OCI-LY7 (cell line): ENCODE results near the gene BACH2. TPM values are rescaled to one million over a fixed set of nuclear protein-coding genes. Genes with fewer than 3 reads are reported as not detected.

Experiments
- BruUV-seq: library from RNA; stranded (reverse); fragments of 400-500 nt; replicated peaks from 2 replicates; lab custom pipeline; 2021; lab: Mats Ljungman, UMichigan
- CTCF ChIA-PET: fragments of 300-600 bp; sonication (Branson Sonifier 250); formaldehyde crosslinking; loops from one replicate; lab custom pipeline; 2022; ENCODE audit warnings: antibody characterized with exemption; ENCODE audit not compliant: unreplicated experiment; lab: Charles Lee
- POLR2A ChIA-PET: fragments of 300-600 bp; sonication (Branson Sonifier 250); formaldehyde crosslinking; loops from one replicate; lab custom pipeline; 2022; ENCODE audit warnings: antibody characterized with exemption; lab: Charles Lee
- DNase-seq: peaks from one replicate; pipeline ENCODE4 v3.0.0-alpha.2; 2015; ENCODE audit warnings: low spot score
- H2AFZ ChIP-seq: fragments of 200-600 bp; sonication (generic), shearing (Covaris generic); 2 replicates; pipeline ENCODE4 v1.6.1; 2014; ENCODE audit warnings: mild to moderate bottlenecking, antibody characterized with exemption, low read length, moderate library complexity
- H3K27ac ChIP-seq: fragments of 200-600 bp; sonication (generic); 2 replicates; pipeline ENCODE4 v1.5.1; 2014; ENCODE audit warnings: mixed run types, low read depth, mild to moderate bottlenecking, moderate library complexity, low read length, inconsistent platforms; ENCODE audit not compliant: poor library complexity, severe bottlenecking
- H3K36me3 ChIP-seq: fragments of 200-600 bp; sonication (generic); 2 replicates; pipeline ENCODE4 v1.6.1; 2014; ENCODE audit warnings: mild to moderate bottlenecking, antibody characterized with exemption, low read length, moderate library complexity, mixed read lengths; ENCODE audit not compliant: insufficient read depth
- H3K4me1 ChIP-seq: fragments of 200-600 bp; sonication (generic); 2 replicates; pipeline ENCODE4 v1.5.1; 2014; ENCODE audit warnings: mild to moderate bottlenecking, low read length; ENCODE audit not compliant: insufficient read depth, poor library complexity, severe bottlenecking
- H3K4me2 ChIP-seq: fragments of 200-600 bp; sonication (generic); 2 replicates; pipeline ENCODE4 v1.6.1; 2014; ENCODE audit warnings: mild to moderate bottlenecking, low read length
- H3K4me3 ChIP-seq: fragments of 200-600 bp; sonication (generic); 2 replicates; pipeline ENCODE4 v1.5.1; 2014; ENCODE audit warnings: mild to moderate bottlenecking, low read depth, low read length; ENCODE audit not compliant: poor library complexity, severe bottlenecking
- H3K79me2 ChIP-seq: fragments of 200-600 bp; sonication (generic); 2 replicates; pipeline ENCODE4 v1.6.1; 2016; ENCODE audit warnings: low read depth, mild to moderate bottlenecking, low read length, moderate library complexity, mixed read lengths; ENCODE audit not compliant: insufficient read depth
- H3K9me2 ChIP-seq: fragments of 200-600 bp; sonication (generic); 2 replicates; pipeline ENCODE4 v1.6.1; 2016; ENCODE audit warnings: mild to moderate bottlenecking, low read length, mixed read lengths; ENCODE audit not compliant: insufficient read depth
- H3K9me3 ChIP-seq: fragments of 200-600 bp; sonication (generic); 2 replicates; pipeline ENCODE4 v1.6.1; 2014; ENCODE audit warnings: mild to moderate bottlenecking, mixed run types, low read length, mixed read lengths
- H4K20me1 ChIP-seq: fragments of 200-600 bp; sonication (generic); 2 replicates; pipeline ENCODE4 v1.6.1; 2014; ENCODE audit warnings: mild to moderate bottlenecking, antibody characterized with exemption, low read length, moderate library complexity, mixed read lengths; ENCODE audit not compliant: insufficient read depth
- CTCF ChIP-seq: fragments of 200-600 bp; sonication (generic); conservative IDR thresholded peaks from 2 replicates; pipeline ENCODE4 v1.5.1; 2014; ENCODE audit warnings: mild to moderate bottlenecking, antibody characterized with exemption, low read length, moderate library complexity, mixed read lengths
- EZH2phosphoT487 ChIP-seq: fragments of 200-600 bp; sonication (generic); IDR thresholded peaks from 2 replicates; pipeline ENCODE4 v1.6.1; 2018; ENCODE audit warnings: low read depth, borderline replicate concordance, mild to moderate bottlenecking, mixed run types, antibody characterized with exemption, low read length, moderate library complexity, mixed read lengths
- intact Hi-C: fragments of 100-400 bp; cut with micrococcal nuclease; formaldehyde crosslinking; loops from one replicate; pipeline ENCODE4 v1.10.0; 2022; ENCODE audit not compliant: unreplicated experiment
- total RNA-seq, 2 experiments: library from RNA; depleted of rRNA in 1 of 2; stranded (reverse); fragments of >200 nt in 1 of 2; shearing (Covaris generic) in 1 of 2; gene quantifications; 2 replicates each; pipeline ENCODE4 v1.2.3, GENCODE V29; 2014 to 2022

Gene BACH2
- total RNA-seq, 2 experiments from 2014 or later: 92.0 to 163 TPM

- no TSS peak for BruUV-seq
- H3K4me1 ChIP-seq: peaks cover 34% of the 10 kb centered on the region
- CTCF ChIA-PET: no interaction called here
These were observed 59.2 kb downstream of the BACH2 start for GRCh38 chr6:90237350-90237990.

GRCh38 chr6:90233994-90234393 is 62.6 kb downstream of the BACH2 start:
- no peak overlapping the region for H3K4me2 ChIP-seq
- ChIA-PET CTCF (no interaction called here), POLR2A (no interaction called here)
- H3K4me3 ChIP-seq: no peak overlapping the region
- H3K79me2 ChIP-seq: peaks cover 85% of the 10 kb centered on the region; the same call in 1 of the 2 replicates
- no peaks in the 10 kb centered on the region for H3K9me2 ChIP-seq
- no peak for TF ChIP-seq EZH2phosphoT487
- TF ChIP-seq CTCF: no peak
- H3K36me3 ChIP-seq: peaks cover 88% of the 10 kb centered on the region
- no peak for DNase-seq
- no peaks in the 10 kb centered on the region for H3K9me3 ChIP-seq
- no TSS peak for BruUV-seq
- peaks cover 23% of the 10 kb centered on the region for H3K4me1 ChIP-seq
- intact Hi-C loops: no loop called here
- H3K27ac ChIP-seq: no peak overlapping the region
- peaks cover 14% of the 10 kb centered on the region for H4K20me1 ChIP-seq
- no peak overlapping the region for H2AFZ ChIP-seq

More at GRCh38 chr6:90237350-90237990, 59.2 kb downstream of the BACH2 start:
- H3K9me2 ChIP-seq: no peaks in the 10 kb centered on the region
- H3K27ac ChIP-seq: no peak overlapping the region
- H4K20me1 ChIP-seq: peaks cover 7% of the 10 kb centered on the region
- H2AFZ ChIP-seq: no peak overlapping the region
- peaks cover 91% of the 10 kb centered on the region for H3K79me2 ChIP-seq
- POLR2A ChIA-PET: interaction anchor here (0.8 kb wide), 1 partner anchor 163 kb away, joined by 3 read pairs; no protein-coding TSS in a partner anchor
- peaks cover 78% of the 10 kb centered on the region for H3K36me3 ChIP-seq
- no peak for DNase-seq
- H3K4me2 ChIP-seq: no peak overlapping the region
- intact Hi-C loops: no loop called here
- H3K9me3 ChIP-seq: no peaks in the 10 kb centered on the region
- TF ChIP-seq EZH2phosphoT487 (no peak), CTCF (no peak)
- H3K4me3 ChIP-seq: no peak overlapping the region

GRCh38 chr6:90233213-90233612 is 63.4 kb downstream of the BACH2 start:
- peaks cover 22% of the 10 kb centered on the region for H3K4me1 ChIP-seq
- no peak for DNase-seq
- BruUV-seq: no TSS peak
- H4K20me1 ChIP-seq: peaks cover 14% of the 10 kb centered on the region
- peaks cover 83% of the 10 kb centered on the region; the same call in 1 of the 2 replicates for H3K79me2 ChIP-seq
- peaks cover 88% of the 10 kb centered on the region for H3K36me3 ChIP-seq
- H3K9me3 ChIP-seq: no peaks in the 10 kb centered on the region
- ChIA-PET POLR2A (interaction anchor here (0.5 kb wide), 1 partner anchor 12 kb away, joined by 4 read pairs; no protein-coding TSS in a partner anchor), CTCF (no interaction called here)
- no peak overlapping the region for H3K4me3 ChIP-seq
- no peak overlapping the region for H3K27ac ChIP-seq
- intact Hi-C loops: no loop called here
- H2AFZ ChIP-seq: no peak overlapping the region
- H3K9me2 ChIP-seq: no peaks in the 10 kb centered on the region
- no peak overlapping the region for H3K4me2 ChIP-seq
- no peak for TF ChIP-seq CTCF
